Activated T-cell treated with anti-CD3 and anti-CD28 coated beads for 24 hours (primary cell): ENCODE measurements around the gene PODXL2.
"Not testable (repeated sequence)": the region's sequence is repeated elsewhere in the genome, so short reads cannot be mapped to it uniquely, and the experiment has no call there.

Experiments
- DNase-seq: peaks from one replicate; pipeline ENCODE4 v3.0.0-alpha.2; 2020; ENCODE audit warnings: low read depth

The PODXL2 gene

DNA sequence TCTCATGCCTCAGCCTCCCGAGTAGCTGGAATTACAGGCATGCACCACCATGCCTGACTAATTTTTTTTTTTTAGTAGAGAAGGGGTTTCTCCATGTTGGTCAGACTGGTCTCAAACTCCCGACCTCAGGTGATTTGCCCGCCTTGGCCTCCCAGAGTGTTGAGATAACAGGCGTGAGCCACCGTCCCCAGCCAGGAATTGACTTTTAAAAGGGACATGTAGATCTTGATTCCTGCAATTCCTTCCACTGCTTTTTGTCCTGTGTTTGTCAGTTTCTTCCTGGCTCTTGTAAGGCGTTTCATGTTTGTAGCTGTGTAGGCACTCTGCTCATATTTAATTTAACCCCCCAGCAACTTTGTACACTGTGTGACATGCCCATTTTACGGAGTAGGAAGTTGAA, 23.4 kb upstream of the PODXL2 start:
- not testable (repeated sequence) for DNase-seq

GRCh38 chr3:127606086-127606805, 22.7 kb upstream of the PODXL2 start:
- no peak for DNase-seq

- DNase-seq, result no peak
Measured at GRCh38 chr3:127606981-127607595, 21.9 kb upstream of the PODXL2 start.

DNA sequence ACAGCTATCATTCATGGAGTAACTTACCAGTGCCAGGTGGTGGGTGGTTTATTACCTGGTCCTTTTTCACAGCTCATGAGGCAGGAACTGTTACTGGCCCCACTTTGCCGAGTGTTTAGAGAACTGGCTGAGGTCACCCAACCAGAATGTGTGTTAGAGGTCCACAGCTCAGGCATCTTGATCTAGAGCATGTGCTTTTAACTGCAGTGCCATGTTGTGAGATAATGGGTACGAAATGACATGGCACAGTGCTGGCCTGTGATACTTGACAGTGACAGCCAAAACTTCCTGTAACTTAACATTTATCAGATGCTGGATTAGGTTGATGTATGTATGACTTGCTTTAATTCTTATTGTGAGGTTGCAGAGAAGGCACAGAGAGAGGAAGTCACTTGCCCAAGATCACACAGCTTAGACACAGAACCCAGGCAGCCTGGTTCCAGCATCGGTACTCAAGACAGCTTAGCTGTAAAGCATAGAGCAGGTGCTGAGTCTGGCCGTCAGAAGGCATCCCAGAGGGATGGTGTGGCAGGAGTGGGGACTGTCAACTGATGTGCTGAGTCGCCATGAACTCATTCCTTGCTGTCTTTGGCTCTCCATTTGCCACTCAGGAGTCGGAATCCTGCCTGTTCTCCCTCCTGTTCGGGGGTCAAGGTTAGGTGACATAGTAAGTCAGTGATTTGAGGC, 21.2 kb upstream of the PODXL2 start:
- no peak for DNase-seq

GRCh38 chr3:127608362-127608718, 20.6 kb upstream of the PODXL2 start:
- no peak for DNase-seq

- no peak for DNase-seq
Measured at GRCh38 chr3:127610105-127610504, 18.9 kb upstream of the PODXL2 start.

DNA sequence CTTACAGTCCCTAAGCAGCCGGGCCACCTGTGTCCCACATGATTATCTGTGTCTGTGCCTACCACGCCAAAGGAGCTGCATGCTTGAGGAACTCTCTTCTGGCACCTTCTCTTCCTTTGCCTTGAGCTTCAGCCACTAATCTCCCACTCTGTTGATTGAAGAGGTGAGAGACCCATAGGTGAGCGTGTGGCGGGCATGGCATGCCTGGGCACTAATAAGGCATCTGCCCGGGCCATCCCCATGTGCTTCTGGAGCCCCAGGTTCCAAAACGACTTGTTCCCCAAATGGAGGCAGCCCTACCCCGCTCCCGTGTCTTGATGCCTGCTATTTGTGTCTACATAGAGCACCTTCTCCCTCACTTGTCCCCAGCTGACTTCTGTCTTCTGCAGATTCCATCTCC, 17.7 kb upstream of the PODXL2 start:
- no peak for DNase-seq

DNA sequence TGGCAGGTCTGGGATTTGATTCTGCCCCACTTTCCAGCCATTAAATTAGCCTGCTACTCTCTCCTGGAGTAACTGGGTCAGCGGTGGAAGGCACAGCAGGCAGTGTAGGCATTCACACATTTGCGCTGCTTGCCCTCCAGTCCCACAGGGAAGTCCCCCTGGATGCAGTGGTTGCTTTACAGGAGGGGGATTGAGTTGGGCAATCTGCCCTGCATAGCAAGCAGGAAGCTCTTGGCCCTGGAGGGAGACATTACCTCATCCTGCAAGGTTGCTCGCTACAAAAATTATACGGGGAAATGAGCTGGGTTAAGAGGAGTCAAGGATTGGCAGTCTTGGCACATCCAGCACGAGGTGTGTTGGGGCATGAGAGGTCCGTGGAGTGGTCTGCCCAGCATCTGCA, 16.0 kb upstream of the PODXL2 start:
- DNase-seq, result no peak

DNA sequence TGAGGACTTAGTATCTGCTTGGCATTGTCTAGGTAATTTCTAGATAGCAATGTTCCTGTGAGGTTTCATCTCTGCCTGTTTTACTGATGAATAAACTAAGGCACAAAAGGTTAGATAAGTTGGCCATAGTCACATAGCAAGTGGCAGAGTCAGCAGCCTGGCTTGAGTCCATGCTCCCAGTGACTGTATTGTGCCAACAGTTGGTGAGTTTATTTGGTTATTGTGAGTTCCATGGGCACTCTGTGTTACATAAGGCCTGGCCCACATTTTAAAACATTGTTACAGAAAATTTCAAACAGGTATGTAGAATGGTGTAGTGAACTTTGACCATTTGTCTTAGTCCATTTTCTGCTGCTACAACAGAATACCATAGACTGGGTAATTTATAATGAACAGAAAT, 15.6 kb upstream of the PODXL2 start:
- DNase-seq, result no peak

DNA sequence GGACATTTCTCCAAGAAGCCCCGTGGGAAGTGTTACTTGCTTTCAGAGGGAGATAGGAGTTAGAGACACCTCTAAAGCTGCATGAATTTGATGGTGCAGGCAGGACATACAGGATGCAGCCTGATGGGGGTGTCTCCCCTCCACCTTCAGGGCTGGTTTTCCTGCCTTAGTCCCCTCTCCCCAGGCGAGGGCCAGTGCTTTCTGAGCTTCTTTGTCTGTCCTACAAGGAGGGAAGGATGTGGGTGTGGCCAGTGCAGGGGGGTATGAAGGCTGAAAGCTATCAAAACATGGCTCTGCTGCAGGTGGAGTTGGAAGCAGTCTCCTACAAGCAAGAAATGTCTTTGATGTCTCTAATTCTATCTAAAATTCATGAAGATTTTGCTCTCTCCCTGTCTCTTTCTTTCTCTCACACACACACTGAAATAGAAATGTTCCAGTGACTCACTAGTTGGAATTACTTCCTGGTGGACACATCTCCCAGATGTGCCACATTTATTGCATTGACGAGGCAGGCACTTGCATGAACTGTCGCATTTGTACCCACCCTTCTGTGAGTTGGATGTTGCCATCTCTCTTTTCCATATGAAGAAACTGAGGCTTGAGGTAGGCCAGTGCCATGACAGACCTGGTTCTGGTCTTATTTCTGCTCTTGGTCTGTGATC, 13.9 kb upstream of the PODXL2 start:
- no peak for DNase-seq

DNA sequence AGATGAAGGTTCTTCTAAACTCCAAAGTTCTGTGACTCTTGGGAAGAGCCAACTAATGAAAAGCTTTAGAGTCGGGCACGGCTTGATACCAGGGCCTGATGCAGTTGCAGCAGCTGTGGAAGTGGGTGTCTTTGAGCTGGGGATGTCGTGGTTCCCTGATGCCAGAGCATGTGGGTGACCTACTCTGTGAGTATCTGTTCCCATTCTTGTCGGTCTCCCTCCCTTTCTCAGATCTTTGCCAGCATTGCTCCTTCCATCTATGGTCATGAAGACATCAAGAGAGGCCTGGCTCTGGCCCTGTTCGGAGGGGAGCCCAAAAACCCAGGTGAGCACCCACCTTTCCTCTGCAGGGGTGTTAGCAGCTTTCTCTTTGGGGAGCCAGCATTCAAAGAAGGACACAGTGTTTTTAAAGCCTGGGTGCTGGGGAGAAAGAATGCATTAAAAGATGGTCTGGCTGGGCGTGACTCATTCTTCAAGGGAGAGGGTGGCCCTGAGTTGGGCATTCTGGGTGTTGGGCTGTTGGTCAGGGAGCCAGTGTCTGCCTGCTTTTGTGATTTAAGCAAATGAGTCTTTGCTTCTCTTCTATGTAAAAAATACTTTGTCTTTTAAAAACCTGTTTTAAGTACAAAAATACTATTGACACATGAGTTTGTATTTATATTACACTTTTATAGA, 13.2 kb upstream of the PODXL2 start:
- no peak for DNase-seq

DNA sequence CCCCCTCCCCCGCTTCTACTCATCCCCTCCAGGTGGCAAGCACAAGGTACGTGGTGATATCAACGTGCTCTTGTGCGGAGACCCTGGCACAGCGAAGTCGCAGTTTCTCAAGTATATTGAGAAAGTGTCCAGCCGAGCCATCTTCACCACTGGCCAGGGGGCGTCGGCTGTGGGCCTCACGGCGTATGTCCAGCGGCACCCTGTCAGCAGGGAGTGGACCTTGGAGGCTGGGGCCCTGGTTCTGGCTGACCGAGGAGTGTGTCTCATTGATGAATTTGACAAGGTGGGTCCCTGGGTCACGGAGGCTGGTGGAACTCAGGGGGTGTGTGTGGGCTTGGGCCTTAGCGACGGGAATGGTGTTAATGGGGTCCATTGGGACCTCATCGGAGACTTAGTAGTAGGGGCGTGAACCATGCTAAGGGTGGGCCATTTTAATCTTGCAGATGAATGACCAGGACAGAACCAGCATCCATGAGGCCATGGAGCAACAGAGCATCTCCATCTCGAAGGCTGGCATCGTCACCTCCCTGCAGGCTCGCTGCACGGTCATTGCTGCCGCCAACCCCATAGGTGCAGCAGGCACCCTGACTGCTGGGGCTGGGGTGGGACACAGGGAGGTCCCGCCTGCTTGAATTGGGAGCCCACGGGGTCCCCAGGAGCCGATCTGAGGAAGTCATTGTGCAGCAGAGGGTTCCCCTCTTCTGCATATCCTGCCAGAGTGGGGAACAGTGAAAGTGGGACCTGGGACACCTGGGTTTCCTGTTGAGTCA, 12.0 kb upstream of the PODXL2 start:
- no peak for DNase-seq

DNA sequence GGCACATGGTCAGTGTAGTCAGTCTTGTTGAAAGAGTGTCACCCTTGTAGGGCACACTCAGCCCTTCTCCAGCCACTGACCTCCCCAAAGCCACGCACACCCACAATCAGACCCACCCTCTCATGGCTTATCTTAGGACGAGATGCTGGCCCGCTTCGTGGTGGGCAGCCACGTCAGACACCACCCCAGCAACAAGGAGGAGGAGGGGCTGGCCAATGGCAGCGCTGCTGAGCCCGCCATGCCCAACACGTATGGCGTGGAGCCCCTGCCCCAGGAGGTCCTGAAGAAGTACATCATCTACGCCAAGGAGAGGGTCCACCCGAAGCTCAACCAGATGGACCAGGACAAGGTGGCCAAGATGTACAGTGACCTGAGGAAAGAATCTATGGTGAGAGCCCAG, 10.1 kb upstream of the PODXL2 start:
- DNase-seq, result no peak

- no peak for DNase-seq
Measured at GRCh38 chr3:127620637-127621375, 8.2 kb upstream of the PODXL2 start.

- DNase-seq, result no peak
Measured at GRCh38 chr3:127622031-127622430, 7.0 kb upstream of the PODXL2 start.

GRCh38 chr3:127622772-127623576, 6.0 kb upstream of the PODXL2 start:
- DNase-seq, result no peak

DNA sequence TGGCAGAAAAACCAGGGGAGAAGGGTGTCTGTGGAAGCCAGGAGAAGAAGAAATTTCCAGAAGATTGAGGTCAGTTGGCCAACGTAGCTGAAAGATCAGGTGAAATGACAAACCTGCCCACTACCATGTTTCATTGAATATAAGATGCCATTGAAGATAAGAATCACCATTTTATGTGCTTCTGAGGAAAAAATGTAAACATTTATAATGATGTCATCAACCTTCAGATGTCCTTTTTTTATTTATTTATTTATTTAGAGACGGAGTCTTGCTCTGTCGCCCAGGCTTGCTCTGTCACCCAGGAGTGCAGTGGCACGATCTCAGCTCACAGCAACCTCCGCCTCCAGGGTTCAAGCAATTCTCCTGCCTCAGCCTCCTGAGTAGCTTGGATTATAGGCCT, 4.9 kb upstream of the PODXL2 start:
- no peak for DNase-seq

DNA sequence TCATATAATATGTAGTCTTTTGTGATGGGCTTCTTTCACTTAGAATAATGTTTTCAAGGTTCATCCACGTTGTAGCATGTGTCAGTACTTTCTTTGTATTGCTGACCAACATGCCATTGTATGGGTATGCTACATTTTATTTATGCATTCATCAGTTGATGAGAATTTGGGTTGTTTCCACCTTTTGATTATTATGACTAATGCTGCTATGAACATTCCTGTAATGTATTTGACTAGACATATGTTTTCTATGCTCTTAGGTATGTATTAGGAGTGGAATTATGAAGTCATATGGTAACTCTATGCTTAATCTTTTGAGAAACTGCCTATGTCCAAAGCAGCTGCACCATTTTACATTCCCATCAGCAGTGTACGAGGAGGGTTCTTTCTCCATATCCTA, 3.2 kb upstream of the PODXL2 start:
- no peak for DNase-seq

DNA sequence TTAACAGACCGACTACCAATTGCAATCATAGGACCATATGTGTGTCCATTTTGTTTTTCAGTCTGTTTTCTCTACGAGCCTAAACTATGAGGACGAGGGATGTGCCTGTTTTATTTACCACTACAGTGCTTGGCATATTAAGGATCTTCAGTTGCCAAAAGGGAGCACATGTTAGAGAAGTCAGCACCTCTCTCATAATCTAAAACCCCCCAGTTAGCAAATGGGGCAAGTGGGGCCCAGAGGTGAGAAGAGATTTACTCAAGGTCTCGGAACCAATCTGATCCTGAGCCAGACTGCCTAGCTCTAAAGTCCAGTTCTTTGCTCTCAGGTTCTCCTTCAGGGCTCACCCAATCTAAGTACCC, 578 bp upstream of the PODXL2 start:
- no peak for DNase-seq
